Esophagus muscularis mucosa (tissue), 4 donors: ENCODE measurements around the gene RET. TPM values are rescaled to one million over a fixed set of nuclear protein-coding genes. Genes with fewer than 3 reads are reported as not detected.

ENCODE experiments used
- DNase-seq: peaks from one replicate; pipeline ENCODE4 v3.0.0-alpha.2; 2017; ENCODE audit errors: extremely low spot score
- H3K27ac ChIP-seq, 4 donors: fragments of 200-600 bp; sonication (generic); replicated peaks in 1 of 4; 1 replicate in 3 of 4; 2 replicates in 1 of 4; pipeline ENCODE4 v1.5.1; 2016 to 2019; ENCODE audit warnings: mild to moderate bottlenecking in 1 of 4
- H3K27me3 ChIP-seq, 4 donors: fragments of 200-600 bp; sonication (generic); one replicate each; pipeline versions ENCODE4 v1.5.1 to v1.6.0; 2016 to 2019
- H3K36me3 ChIP-seq, 4 donors: fragments of 200-600 bp; sonication (generic); one replicate each; pipeline ENCODE4 v1.5.1; 2016 to 2019
- H3K4me1 ChIP-seq, 4 donors: fragments of 200-600 bp; sonication (generic); one replicate each; pipeline ENCODE4 v1.5.1; 2016 to 2019
- H3K4me3 ChIP-seq, 4 donors: fragments of 200-600 bp; sonication (generic); 1 replicate in 2 of 4; 2 replicates in 2 of 4; pipeline ENCODE4 v1.5.1; 2016 to 2019; ENCODE audit warnings: mild to moderate bottlenecking in 4 of 4, moderate library complexity in 1 of 4
- H3K9me3 ChIP-seq, 4 donors: fragments of 200-600 bp; sonication (generic); 1 replicate in 3 of 4; 2 replicates in 1 of 4; pipeline ENCODE4 v1.5.1; 2016 to 2019
- CTCF ChIP-seq, 3 experiments: fragments of 200-600 bp in 2 of 3; fragments of 450-650 bp in 1 of 3; sonication (generic) in 2 of 3; IDR thresholded peaks; one replicate each; pipeline ENCODE4 v1.5.1; 2017 to 2019; ENCODE audit warnings: antibody characterized with exemption in 3 of 3, mild to moderate bottlenecking in 2 of 3, moderate library complexity in 1 of 3
- EP300 ChIP-seq: sonication (generic); formaldehyde crosslinking; IDR thresholded peaks from one replicate; pipeline ENCODE4 v1.6.1; 2017; ENCODE audit warnings: antibody characterized with exemption
- POLR2A ChIP-seq: fragments of 450-650 bp; IDR thresholded peaks from one replicate; pipeline ENCODE4 v1.6.1; 2017; ENCODE audit warnings: antibody characterized with exemption, moderate library complexity, mild to moderate bottlenecking, low read depth
- POLR2AphosphoS5 ChIP-seq, 2 donors: sonication (generic); formaldehyde crosslinking; IDR thresholded peaks; one replicate each; pipeline ENCODE4 v1.6.1; 2017; ENCODE audit warnings: antibody characterized with exemption in 2 of 2
- WGBS: methylation state at CpG from one replicate; pipeline ENCODE4 v1.1.5; 2018; 5-methylcytosine and 5-hydroxymethylcytosine counted together
- intact Hi-C: fragments of 100-400 bp; cut with DNase I; formaldehyde crosslinking; loops from one replicate; pipeline ENCODE4 v1.15.1; 2023
- total RNA-seq, 4 donors: library from RNA; depleted of rRNA; stranded (reverse); fragments of >200 nt; gene quantifications; one replicate each; pipeline versions ENCODE4 v1.1.0 to v1.2.1, GENCODE V29; 2016

RET gene
- total RNA-seq, 4 donors from 2014 or later = 1.7 to 4.0 (median 3.0) TPM

GRCh38 chr10:43151371-43151770 is 74.5 kb downstream of the RET start:
- WGBS = 47% methylated on average over 2 of the region's 2 CpGs
- DNase-seq = no peak
- Histone ChIP-seq H3K4me1 (peaks cover 13 to 38% (median 32%) of the 10 kb centered on the region in 4 donors), H3K9me3 (peaks cover 0 to 7% (median 0%) of the 10 kb centered on the region in 4 donors), H3K36me3 (no peaks in the 10 kb centered on the region), H3K4me3 (no peak overlapping the region), H3K27me3 (no peaks in the 10 kb centered on the region), H3K27ac (no peak overlapping the region)
- intact Hi-C loops = no loop called here
- TF ChIP-seq CTCF (IDR thresholded peaks at IDR 0.05) (no peak), EP300 (no peak), POLR2AphosphoS5 (IDR thresholded peaks at IDR 0.05) (no peak), POLR2A (no peak)

- H3K4me3 ChIP-seq = no peak overlapping the region
- WGBS = 55% methylated on average over 2 of the region's 2 CpGs
- intact Hi-C loops = no loop called here
Observed at GRCh38 chr10:43153901-43154300, 77.0 kb downstream of the RET start.

DNA sequence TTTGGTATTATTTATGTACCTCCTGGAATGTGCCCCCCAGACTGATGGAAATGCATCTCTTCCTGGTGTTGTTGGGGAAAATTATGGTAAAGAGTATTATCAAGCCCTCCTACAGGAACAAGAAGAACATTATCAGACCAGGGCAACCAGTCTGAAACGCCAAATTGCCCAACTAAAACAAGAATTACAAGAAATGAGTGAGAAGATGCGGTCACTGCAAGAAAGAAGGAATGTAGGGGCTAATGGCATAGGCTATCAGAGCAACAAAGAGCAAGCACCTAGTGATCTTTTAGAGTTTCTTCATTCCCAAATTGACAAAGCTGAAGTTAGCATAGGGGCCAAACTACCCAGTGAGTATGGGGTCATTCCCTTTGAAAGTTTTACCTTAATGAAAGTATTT is 78.4 kb downstream of the RET start:
- no peaks in the 10 kb centered on the region for H3K9me3 ChIP-seq
- no peak overlapping the region for H3K27ac ChIP-seq
- H3K4me3 ChIP-seq = no peak overlapping the region
- TF ChIP-seq EP300 = no peak
- TF ChIP-seq CTCF (IDR thresholded peaks at IDR 0.05) = no peak
- H3K27me3 ChIP-seq = no peaks in the 10 kb centered on the region
- peaks cover 0 to 3% (median 0%) of the 10 kb centered on the region in 4 donors for H3K36me3 ChIP-seq
- WGBS = 93% methylated on average over 2 of the region's 2 CpGs
- no peak for DNase-seq
- peaks cover 18 to 67% (median 52%) of the 10 kb centered on the region in 4 donors for H3K4me1 ChIP-seq
- intact Hi-C loops = no loop called here

More at GRCh38 chr10:43153901-43154300, 77.0 kb downstream of the RET start:
- peaks cover 13 to 53% (median 43%) of the 10 kb centered on the region in 4 donors for H3K4me1 ChIP-seq
- no peaks in the 10 kb centered on the region for H3K36me3 ChIP-seq
- TF ChIP-seq CTCF (IDR thresholded peaks at IDR 0.05) = no peak
- TF ChIP-seq POLR2AphosphoS5 (IDR thresholded peaks at IDR 0.05) = no peak
- no peak for TF ChIP-seq POLR2A
- TF ChIP-seq EP300 = no peak
- DNase-seq = no peak
- H3K9me3 ChIP-seq = peaks cover 0 to 3% (median 0%) of the 10 kb centered on the region in 4 donors
- no peaks in the 10 kb centered on the region for H3K27me3 ChIP-seq
- no peak overlapping the region for H3K27ac ChIP-seq

DNA sequence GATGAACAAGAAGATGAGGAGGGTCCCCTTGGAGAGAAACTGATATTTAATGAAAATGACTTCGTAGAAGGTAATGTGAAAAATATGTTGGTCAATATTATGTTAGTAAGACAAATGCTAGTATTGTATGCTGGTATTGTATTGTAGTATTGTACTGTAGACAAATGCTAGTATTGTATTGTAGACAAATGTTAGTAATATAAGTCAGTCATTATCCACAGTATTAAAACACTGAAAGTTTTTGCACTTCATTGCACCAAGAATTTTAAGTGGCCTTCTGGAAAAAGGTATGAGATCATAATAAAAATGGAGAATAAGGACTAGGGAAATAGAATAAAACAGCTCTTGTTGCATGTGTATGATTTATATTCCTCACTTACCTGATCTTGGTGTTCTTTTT is 78.9 kb downstream of the RET start:
- no peak for TF ChIP-seq POLR2AphosphoS5 (IDR thresholded peaks at IDR 0.05)
- TF ChIP-seq POLR2A = no peak
- no peak for TF ChIP-seq CTCF (IDR thresholded peaks at IDR 0.05)
- no peak for TF ChIP-seq EP300
- WGBS = 100% methylated on average over 1 of the region's 1 CpG
- no peaks in the 10 kb centered on the region for H3K9me3 ChIP-seq
- no peaks in the 10 kb centered on the region for H3K27me3 ChIP-seq
- DNase-seq = no peak
- no peak overlapping the region for H3K4me3 ChIP-seq
- intact Hi-C loops = no loop called here
- no peak overlapping the region for H3K27ac ChIP-seq
- H3K4me1 ChIP-seq = peaks cover 19 to 72% (median 57%) of the 10 kb centered on the region in 4 donors
- peaks cover 0 to 5% (median 1%) of the 10 kb centered on the region in 4 donors for H3K36me3 ChIP-seq
